ENCODE results near the gene STEAP1B. TPM values are rescaled to one million over a fixed set of nuclear protein-coding genes. Genes with fewer than 3 reads are reported as not detected.

STEAP1B gene
- total RNA-seq, 1 experiment from 2014 or later: 3.2 TPM

DNA sequence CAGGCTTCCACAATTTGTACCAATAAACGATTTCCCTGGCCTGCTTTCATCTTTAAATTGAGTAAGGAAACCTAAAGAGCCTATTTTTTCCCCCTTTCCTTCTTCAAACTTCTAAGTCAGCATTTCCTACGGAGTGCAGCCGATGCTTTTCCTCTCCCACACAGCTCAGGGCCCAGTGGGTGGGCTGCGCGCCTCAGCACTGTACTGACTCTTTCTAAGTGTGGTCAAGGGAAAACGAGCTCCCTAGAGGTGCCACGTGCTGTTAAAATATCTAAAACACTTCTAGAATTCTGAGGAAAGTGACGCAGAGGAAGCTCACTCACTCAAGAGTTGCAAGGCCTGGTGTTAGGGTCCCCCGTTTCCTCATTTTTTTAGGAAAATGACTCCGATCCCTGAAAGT is 29.0 kb downstream of the STEAP1B start:
- no peak overlapping the region for H2BK12ac ChIP-seq (ENCODE audit: insufficient read length, low read depth, low read length)
- H4K8ac ChIP-seq (replicated peaks; ENCODE audit: insufficient read length, low read depth, low read length): no peak overlapping the region
- H3K4me2 ChIP-seq (ENCODE audit: insufficient read depth, insufficient read length, low read length): no peak overlapping the region
- Mint-ChIP-seq H3K27me3 (ENCODE audit: low read depth) (no peaks in the 10 kb centered on the region), H3K9me3 (no peaks in the 10 kb centered on the region), H3K4me3 (no peak overlapping the region), H3K36me3 (ENCODE audit: insufficient read depth in 1 of 3, low read depth in 3 of 3) (no peaks in the 10 kb centered on the region; a peak in 1 of 7 replicates), H3K4me1 (no peaks in the 10 kb centered on the region), H3K27ac (no peak overlapping the region; a peak in 1 of 7 replicates)
- no peak overlapping the region for H2BK15ac ChIP-seq (ENCODE audit: low read depth, low read length)
- no peak overlapping the region for H3K14ac ChIP-seq (ENCODE audit: insufficient read depth, low read length)
- H2BK20ac ChIP-seq (ENCODE audit: low read depth, low read length, poor library complexity, severe bottlenecking): no peak overlapping the region
- H3K79me2 ChIP-seq (ENCODE audit: insufficient read depth, low read length): no peaks in the 10 kb centered on the region
- H4K5ac ChIP-seq (ENCODE audit: insufficient read length, low read depth, low read length): no peak overlapping the region
- H2AK5ac ChIP-seq (ENCODE audit: insufficient read length, low read length): no peak overlapping the region
- no peak for DNase-seq
- H3K56ac ChIP-seq (ENCODE audit: insufficient read length, low read depth, low read length): no peak overlapping the region
- no peak overlapping the region for H2BK120ac ChIP-seq (ENCODE audit: low read depth, low read length, poor library complexity, severe bottlenecking)
- no CpG with 5 or more reads among the region's 10 CpGs for WGBS (ENCODE audit: extremely low coverage, insufficient read length, low lambda C conversion rate)
- H3K4ac ChIP-seq (ENCODE audit: low read depth, low read length): no peak overlapping the region
- H3K18ac ChIP-seq (ENCODE audit: insufficient read length, low read depth, low read length): no peak overlapping the region
- no peak overlapping the region for H2AFZ ChIP-seq (ENCODE audit: low read length)
- no peak overlapping the region for H3K9ac ChIP-seq (ENCODE audit: extremely low read depth, insufficient read length, low read length)
- H3K79me1 ChIP-seq (ENCODE audit: insufficient read depth, low read depth, low read length, poor library complexity, severe bottlenecking): no peaks in the 10 kb centered on the region
- H3K23ac ChIP-seq (ENCODE audit: insufficient read length, low read depth, low read length): no peak overlapping the region
- H2BK5ac ChIP-seq (ENCODE audit: insufficient read length, low read length): no peak overlapping the region
- H3K27me3 ChIP-seq (ENCODE audit: insufficient read depth, low read length): no peaks in the 10 kb centered on the region
- no peak overlapping the region for H3T11ph ChIP-seq (ENCODE audit: low read length)
- no peak for TF ChIP-seq CTCF (conservative IDR thresholded peaks at IDR 0.05)
- no peak overlapping the region for H4K91ac ChIP-seq (ENCODE audit: insufficient read length, low read depth, low read length)
- H3K4me1 ChIP-seq (ENCODE audit: insufficient read depth, low read length): no peaks in the 10 kb centered on the region
- H3K27ac ChIP-seq (ENCODE audit: insufficient read length, low read depth, low read length): no peak overlapping the region
- no peaks in the 10 kb centered on the region for H4K20me1 ChIP-seq (ENCODE audit: control insufficient read depth, insufficient read depth, insufficient read length)
- no peaks in the 10 kb centered on the region for H3K23me2 ChIP-seq (ENCODE audit: insufficient read length, low read depth, low read length, poor library complexity, severe bottlenecking)
- H3K9me3 ChIP-seq (ENCODE audit: control insufficient read depth, low read depth, low read length): no peaks in the 10 kb centered on the region
